Cardiac ventricle fibroblast (primary cell): ENCODE results near the gene TREML4. TPM values are rescaled to one million over a fixed set of nuclear protein-coding genes. Genes with fewer than 3 reads are reported as not detected.

Experiments used
- total RNA-seq: library from RNA; depleted of rRNA; stranded (reverse); fragments of >200 nt; gene quantifications from 2 replicates; pipeline ENCODE4 v1.2.3, GENCODE V29; 2015

Gene TREML4, protein sequence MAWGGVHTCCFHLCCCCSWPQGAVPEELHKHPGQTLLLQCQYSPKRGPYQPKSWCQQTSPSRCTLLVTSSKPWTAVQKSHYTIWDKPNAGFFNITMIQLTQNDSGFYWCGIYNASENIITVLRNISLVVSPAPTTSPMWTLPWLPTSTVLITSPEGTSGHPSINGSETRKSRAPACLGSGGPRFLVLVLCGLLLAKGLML
- total RNA-seq = 0.06 TPM in 1 of 2 replicates, not detected in the other

DNA sequence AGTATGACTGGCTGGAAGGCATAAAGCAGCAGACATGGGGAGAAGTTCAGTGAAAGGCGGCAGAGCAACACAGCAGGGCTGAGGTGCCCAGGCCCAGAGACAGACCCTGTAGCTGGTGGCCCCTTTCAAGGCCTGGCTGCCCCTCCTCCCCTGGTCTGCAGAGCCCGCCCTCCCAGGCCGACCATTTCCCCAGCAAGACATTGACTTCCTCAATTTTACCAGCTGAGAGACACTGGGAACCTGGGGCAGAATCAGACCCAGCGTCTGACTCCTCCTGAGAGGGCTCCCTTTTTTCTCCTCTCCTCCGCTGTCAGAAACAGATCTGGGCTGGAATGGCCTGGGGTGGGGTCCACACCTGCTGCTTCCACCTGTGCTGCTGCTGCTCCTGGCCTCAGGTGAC lies at the start of gene TREML4:
Gene TREML4, plus strand, starts transcription at position 254 of the 400 bp plus-strand sequence. Its CDS starts 79 bp downstream, at position 333.

DNA sequence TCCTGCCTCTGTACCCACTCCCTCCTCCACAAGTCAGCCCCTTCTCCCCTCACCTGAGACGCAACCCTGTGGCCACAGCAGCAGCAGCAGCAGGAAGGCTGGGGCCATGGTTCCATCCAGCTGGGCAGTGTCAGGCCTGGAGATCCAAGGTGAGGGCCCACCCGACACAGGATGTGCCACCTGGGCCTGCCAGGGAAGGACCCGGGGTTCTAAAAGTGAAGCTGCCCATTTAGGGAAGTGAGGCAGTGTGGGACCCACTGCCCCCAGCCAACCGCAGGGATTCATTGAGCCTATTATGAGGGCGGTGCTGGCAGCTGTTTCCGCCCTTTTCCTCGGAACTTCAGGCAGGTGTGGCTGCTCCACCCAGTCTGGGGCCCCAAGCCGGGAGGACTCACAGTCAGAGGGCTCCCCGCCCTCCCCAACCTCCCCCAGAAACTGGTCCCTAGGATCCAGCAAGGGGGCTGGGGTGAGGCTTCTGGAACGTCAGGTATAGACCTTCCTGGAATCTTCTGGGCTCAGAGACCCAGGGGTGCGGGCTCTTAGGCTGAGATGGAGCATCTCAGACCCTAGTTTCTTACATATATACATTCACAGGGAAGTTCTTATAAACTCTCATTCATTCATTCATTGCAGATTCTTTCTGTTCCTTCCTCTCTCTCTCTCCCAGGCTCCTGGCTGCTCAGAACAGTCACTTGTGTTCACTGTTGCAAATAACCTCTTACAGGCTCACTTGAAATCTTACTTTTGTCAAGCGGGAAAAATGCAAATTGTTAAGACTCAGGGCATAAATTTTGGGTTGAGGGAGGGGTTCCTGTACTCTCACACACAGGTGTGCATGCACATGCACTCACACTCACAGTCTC lies 27.0 kb upstream of the TREML4 start, which contains the start of gene TREML2:
Gene TREML2, minus strand, starts transcription at position 249 of the 863 bp plus-strand sequence. Its CDS starts 141 bp downstream, at position 108.

DNA sequence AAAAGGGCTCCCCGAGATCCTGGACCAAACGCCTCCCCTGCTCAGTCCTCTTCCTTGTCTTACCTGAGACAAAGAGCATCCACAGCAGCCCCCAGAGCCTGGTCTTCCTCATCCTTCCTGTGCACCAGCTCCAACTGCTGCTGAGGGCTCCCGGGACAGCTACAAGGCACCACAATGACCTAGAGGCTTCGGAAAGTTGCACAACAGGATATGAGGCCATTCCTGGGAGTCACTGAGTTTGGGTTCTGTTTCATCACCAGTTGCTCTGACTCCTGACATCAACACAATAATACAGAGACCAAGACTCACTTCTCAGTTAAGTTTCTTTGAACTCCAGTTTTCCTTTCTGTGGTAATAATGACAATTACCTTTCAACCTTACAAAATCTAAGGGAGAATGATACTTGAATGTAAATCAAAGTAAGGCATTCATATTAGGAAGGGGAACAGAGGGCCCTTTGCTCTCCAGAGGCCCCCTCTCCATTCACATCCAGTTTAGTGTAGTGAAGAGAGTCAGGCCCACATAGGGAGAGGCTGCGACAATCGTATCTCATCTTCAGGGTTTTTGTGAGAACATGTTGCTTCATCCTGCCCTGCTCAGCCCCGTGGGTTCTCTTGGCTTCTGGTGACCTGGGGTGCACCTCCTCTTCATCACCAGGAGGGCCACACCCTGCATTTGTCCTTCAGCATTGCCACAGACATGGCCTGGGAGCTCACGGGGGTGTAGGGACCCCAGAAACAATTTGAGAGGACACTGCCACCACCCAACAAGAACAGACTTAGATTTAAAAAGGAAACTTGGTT lies 58.6 kb downstream of the TREML4 start, which contains the start of gene TREM1:
Gene TREM1, minus strand, starts transcription at position 139 of the 803 bp plus-strand sequence. Its CDS starts 27 bp downstream, at position 112.

Other genes starting within 250 kb of the TREML4 start
- gene UNC5CL, start 189.1 kb upstream of the TREML4 start, total RNA-seq = not detected in 2 replicates
- not detected in 2 replicates for gene TSPO2, start 185.9 kb upstream of the TREML4 start, total RNA-seq
- gene APOBEC2, start 175.1 kb upstream of the TREML4 start, total RNA-seq = not detected in 2 replicates
- gene OARD1, start 156.0 kb upstream of the TREML4 start, total RNA-seq = 11.8 and 14.4 TPM in 2 replicates
- 7.2 and 8.5 TPM in 2 replicates for gene NFYA, start 155.4 kb upstream of the TREML4 start, total RNA-seq
- not detected in 2 replicates for gene TREML1, start 74.0 kb upstream of the TREML4 start, total RNA-seq
- not detected in 2 replicates for gene TREM2, start 65.2 kb upstream of the TREML4 start, total RNA-seq
- not detected in 2 replicates for gene TREML2, start 27.2 kb upstream of the TREML4 start, total RNA-seq
- 1.7 and 2.1 TPM in 2 replicates for gene TREM1, start 58.3 kb downstream of the TREML4 start, total RNA-seq
- gene NCR2, start 107.3 kb downstream of the TREML4 start, total RNA-seq = not detected in 2 replicates